Activated gamma-delta T cell (primary cell): ENCODE results near the gene MYO3B.

ENCODE experiments used
- DNase-seq: peaks from one replicate; lab custom pipeline; 2025; lab: John Stamatoyannopoulos, UW

Gene MYO3B

DNA sequence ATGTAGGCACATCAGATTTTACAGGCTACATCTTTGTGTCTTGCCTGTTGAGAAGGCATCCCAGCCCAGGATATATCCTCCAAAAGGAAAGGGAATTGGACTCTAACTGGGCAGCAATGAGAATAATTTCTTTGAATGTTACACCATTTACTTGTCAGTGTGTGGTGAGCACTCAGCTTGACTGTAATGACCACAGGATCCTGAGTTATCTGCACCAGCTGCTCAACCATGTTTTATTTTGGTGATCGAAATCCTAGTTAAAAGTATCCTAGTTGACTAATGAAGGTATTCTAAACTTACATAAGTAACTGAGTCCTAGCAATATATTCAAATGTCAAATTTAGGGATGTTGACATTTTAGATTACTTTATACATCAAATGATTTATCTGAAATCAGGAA is 123.0 kb downstream of the MYO3B start:
- DNase-seq: no peak

DNA sequence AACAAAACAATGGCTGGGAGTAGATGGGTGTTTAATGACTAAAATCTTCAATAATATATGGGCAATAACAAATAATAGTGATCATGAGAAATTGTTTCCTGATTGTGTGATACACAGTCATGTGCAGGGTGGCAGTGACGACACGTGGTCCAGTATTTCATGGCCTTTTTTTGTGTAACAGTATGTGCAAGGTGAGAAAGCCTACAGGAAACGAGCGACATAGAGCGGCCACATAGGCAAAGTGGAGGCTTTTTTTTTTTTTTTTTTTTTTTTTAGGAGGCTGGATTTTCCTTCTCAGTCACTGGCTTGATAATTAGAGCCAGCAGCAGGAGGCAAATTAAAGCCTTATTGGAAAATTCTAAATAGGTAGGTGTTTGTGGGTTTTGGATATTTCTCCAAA is 123.7 kb downstream of the MYO3B start:
- DNase-seq: no peak

DNA sequence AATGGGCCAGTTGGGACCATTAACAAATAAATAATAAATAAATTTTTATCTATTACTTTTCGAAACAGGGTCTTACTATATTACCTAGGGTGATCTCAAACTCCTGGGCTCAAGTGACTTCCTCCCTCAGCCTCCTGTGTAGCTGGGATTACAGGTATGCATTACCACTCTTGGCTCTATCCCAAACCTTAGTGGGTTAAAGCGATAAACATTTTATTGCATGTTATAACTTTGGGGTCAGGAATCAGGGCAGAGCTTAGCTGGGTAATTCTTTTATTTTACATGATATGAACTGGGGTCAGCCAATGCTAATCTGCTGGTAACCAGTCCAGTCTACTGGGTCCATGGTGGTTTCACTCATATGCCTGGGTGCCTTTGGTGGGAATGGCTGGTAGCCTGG is 127.8 kb downstream of the MYO3B start:
- DNase-seq: no peak

DNA sequence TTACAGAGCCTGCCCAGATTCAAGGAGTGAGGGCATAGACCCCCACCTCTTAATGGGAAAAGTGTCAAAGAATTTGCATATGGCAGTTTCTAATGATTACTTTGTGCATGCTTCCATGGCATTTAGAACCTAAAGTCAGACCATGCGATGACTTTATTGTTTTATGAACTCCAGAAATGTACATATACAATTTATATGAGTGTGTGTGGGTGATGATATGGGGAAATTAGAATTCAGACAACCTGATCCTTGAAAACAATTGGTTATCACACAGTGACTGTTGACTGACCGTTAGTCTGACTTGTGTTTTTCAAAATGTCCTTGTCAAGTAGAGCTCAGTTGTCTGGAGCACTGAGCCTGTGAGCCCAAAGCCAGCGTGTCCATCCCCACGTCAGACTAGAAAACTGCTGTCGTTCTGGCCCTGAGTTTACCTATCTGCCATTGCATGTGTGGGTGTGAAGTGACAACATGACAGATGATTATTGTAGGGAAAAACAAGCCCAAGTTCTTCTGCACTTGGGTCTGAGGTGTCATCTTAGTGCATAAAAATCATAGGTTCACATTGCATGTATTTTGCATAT is 128.4 kb downstream of the MYO3B start:
- DNase-seq: no peak

DNA sequence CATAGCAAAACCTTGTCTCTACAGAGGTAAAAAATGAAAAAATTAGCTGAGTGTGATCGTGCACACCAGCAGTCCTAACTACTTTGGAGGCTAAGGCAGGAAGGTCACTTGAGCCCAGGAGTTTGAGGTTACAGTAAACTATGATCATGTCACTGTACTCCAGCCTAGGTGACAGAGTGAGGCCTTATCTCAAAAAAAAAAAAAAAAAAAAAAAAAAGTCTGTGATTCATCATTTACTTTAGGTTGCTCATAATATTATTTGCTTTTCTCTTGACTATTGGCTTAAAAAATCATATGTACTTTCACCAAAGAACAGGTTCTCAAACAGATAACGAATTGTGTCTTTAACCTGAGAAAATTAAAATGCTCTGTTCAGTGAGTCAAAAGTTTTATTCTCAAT is 129.1 kb downstream of the MYO3B start:
- DNase-seq: no peak

DNA sequence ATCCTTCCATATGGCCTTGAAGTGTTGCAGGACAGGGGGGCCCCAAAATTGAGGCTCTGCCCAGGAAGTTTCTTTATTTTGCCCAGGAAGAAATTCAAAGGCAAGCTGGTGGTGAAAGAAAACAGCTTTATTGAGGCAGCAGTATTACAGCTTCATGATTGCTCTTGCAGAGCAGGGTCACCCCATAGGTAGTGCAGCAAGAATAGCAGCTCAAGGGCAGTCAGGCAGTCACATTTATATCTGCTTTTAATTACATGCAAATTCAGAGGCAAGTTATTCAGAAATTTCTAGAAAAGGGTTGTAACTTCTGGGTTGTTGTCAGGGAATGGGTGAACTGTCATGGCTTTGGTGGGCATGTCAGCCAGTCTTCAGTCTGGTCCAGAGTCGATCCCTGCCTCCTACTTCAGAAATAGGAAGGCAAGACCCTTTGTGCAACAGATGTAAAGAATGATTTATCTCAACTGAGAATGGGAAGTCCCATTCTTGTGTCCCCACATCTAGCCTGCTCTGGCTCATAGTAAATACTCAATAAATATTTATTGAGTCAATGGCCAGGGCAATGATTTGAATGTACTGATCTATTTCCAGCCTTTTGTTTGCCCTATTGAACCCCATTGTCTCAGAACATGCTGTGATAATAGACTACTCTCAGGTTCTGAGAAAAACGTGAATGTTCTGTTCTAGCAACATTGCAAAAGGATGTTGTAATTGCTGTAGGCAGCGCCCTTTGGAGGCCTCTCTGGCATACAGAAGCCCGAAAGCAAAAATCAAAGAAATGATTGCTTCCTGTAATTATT is 129.8 kb downstream of the MYO3B start:
- no peak for DNase-seq

DNA sequence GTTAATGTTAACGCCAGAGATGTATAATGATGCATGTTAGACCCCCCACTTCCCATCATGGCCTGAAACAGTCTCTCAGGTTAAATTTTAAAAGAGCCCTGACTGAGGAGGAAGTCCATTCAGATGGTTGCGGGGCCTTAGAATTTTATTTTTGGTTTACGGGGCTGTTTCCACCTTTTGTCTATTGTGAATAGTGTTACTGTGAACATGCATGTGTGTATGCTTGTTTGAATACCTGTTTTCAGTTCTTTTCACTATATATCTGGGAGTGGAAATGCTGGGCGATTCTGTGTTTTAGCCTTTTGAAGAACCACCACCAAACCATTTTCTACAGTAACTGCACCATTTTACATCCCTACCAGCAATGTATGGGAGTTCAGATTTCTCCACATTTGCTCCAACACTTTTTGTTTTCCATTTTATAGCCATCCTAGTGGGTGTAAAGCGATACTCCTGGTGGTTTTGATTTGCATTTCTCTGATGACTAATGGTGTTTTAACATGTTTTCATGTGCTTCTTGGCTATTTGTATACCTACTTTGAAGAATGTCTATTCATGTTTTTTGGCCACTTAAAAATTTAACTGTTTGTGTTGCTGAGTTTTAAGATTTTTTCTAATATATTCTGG is 133.0 kb downstream of the MYO3B start:
- no peak for DNase-seq

DNA sequence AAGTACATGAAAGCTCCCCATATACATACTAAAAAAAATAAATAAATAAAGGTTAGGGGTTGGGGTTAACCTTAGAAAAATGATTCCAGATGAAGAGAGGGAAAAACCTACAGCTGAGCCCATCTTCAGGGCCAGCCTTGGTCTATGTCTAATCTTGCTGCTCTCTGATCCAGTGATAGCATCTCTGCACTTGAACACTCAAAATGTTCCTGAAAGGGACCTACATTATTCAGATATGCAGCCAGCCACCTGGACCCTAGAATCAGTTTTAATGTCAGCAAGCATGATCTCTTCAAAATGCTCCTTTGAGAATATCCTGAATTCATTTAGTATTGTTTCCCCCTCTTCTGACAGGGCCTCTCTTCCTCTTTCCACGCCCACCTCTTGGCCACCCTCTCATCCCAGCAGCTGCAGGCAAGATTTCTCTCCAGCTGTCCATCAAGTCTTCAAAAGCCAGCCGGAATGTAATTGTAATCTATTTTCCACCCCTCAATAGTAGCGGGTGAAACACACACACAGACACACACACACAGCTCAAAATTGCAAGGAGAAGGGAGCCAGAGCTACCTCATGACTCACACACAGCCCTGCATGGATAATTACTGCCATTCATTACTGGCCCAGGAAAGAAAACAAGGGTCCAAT is 135.5 kb downstream of the MYO3B start:
- DNase-seq: no peak

DNA sequence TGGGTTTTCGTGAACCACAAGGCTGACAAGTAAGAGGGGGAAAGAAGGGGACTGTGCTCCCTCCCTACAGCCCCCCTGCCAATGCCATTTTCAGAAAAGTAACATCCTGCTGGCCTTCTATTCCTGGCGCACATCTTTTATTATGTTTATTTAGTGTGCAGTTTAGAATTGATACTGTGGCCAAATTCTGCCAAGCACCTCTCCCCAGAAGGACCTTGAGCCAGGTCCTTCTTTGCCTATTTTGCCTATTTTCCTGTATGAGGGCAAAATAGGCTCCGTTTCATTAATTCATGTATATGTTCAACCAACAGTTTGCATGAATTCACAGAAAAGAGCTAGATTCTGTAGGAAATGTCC is 136.0 kb downstream of the MYO3B start:
- no peak for DNase-seq

DNA sequence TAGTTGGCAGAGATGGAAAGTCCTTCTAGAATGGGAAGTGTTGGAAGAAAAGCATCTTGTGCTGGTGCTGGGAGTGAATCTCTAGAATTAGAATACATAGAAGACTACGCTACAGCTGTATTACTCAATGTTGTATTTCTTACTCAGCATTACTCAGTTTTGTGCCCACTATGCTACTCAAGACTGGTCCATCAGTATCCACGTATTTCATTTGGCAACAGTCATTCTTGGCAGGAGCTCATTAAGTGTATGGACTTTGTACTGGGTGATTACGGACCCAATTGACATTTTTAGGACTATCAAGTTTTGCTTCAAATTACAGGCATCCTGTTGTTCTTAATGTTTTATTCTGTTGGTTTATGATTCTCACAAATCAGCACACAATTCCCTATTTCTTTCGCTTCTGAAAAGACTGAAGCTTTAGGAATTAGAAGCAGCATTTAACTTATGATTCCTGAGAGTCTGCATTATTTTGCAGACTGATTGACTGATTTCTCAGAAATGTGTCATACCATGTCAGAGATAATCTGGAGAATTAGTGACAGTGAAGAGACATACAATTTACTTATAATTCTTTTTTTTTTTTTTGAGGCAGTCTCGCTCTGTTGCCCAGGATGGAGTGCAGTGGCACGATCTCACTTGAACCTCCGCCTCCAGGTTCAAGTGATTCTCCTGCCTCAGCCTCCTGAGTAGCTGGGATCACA is 136.9 kb downstream of the MYO3B start:
- DNase-seq: no peak

DNA sequence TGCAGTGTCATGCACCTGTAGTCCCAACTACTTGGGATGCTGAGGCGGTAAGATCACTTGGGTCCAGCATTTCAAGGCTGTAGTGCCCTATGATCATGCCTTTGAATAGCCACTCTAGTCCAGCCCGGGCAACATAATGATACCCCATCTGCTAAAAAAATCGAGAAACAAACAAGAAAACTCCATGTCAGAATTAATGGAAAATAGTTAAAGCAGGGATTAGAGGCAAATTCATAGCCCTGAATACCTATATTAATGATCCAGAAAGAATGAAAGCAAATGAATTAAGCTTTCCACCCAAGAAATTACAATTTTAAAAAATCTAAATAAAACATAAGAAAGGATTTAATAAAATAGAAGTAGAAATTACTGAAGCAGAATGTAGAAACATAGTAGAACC is 143.0 kb downstream of the MYO3B start:
- DNase-seq: no peak

DNA sequence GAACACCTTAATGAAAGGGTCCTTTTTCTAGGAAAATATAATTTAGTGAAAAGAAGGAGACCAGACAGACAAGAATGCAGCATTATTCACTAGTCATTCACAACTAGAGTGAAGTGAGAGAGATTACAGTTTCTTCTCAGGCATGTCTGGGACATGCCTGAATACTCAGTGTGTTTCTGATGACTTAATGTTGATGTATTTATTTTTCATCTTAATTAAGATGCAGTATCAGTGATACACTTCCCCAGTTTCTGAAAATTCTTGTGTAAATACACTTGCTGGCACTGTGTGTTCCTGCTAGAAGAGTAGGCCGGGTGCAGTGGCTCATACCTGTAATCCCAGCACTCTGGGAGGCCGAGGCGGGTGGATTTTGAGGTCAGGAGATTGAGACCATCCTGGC is 143.6 kb downstream of the MYO3B start:
- no peak for DNase-seq

DNA sequence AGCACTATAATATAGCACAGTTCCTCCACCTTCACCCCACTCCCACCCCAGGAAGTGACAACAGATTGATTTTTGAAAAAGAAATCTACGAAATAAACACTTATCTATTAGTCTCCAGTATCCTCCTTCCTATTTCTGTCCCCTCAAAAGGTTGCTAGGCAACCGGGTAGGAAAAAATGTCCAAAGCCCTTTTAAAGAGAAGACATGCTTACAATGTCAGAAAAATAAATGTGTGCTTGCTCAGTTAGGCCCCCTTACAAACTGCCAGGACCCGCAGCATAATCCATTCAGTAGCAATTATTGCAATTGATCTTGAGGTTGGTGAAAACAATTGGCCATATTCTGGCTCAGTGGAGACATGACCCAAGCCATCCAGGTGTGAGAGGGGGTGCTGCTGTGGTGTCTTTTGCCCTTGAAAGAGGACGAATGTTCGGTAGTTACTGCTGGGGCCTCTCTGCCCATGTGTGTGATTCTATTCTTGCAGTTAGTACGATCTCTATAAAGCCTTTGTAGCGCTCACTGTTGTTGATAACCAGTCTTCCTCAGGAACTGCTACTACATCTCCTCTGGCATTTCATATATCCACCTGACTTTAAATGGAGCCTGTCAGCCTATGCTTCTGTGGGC is 144.3 kb downstream of the MYO3B start:
- DNase-seq: no peak

DNA sequence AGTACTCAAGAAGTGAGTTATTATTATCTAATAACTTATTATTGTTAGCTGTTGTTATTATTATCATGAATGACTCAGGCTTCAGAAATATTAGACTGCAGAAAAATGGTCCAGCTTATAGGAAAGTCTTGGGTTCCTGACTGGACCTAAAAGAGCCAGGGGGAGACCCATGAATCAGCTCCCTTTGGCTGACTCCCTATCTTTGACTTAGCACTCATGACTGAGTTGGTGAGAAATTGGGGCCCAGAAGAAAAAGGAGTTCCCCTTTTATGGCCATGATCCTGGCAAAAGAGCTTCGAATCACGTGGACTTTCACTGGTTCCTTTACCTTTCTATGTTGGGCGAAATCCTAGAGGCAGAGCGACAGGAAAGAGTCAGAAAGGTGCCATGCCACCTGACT is 145.8 kb downstream of the MYO3B start:
- DNase-seq: no peak

DNA sequence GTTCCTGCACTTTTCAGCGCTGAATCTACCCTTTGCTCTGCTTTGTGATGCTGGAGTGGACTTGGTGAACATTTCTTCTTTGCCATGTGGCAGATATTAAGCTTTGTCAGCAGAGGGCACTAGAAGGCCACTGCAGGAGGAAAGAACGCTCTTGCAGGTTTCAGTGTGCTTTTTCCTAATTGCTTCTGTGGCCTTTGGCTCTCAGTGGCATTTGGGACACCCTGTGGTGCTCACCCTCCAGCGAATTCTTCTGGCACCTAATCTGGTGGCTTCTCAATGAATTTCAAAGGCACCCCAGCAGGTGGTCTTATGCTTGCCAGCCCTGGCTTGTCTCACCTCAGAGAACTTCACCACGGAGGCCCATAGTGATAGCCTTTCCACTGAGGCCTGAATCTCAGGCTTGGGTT is 146.7 kb downstream of the MYO3B start:
- DNase-seq: no peak

DNA sequence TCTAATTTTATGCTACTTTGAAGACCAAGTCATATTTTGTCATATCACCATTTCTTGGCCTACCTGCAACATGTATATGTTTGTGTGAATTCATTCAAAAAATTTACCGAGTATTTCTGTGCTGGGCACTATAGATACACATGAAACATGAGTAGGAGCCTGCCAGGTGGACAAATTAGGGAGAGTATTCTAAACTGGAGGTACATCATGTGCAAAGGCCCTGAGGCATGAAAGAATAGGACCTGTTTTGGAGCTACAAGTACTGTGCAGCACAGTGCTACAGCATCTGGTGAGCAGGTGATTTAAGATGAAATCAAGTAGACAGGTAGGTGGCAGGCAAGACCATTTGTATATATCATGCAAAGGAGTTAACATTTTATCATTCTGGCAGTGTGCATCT is 152.9 kb downstream of the MYO3B start:
- DNase-seq: no peak

DNA sequence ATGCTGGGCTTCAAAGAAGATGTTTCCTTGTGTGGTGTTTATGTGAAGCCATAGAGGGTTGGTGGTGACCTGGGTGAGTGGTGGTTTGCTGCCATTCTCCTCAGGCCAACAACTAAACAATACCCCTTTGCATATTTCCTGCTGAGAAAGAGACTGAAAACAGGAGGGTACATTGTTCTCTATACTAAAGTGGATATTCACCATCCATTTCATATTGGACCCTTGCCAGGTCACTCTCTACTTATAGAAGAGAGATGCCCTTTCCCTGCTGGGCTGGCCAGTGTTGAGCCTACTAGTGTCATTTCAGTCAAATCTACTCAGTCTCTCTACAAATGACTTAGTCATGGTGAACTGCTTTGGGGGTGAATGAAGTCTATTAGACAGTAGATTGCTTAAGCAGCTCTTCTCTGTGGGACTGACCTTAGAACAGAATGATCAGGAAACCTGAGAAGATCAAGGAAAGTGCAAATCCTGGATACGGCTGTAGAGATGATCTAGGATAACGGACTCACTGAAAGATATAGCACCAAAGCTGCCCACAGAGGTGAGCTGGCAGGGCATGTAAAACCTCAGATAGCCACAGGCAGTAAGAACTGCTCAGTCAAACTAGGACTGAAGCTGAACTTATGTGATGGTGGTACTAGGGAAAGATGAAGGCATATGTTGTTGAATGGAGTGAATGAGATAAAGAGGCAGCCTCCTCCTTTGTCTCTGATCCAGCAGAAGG is 154.9 kb downstream of the MYO3B start:
- DNase-seq: no peak

DNA sequence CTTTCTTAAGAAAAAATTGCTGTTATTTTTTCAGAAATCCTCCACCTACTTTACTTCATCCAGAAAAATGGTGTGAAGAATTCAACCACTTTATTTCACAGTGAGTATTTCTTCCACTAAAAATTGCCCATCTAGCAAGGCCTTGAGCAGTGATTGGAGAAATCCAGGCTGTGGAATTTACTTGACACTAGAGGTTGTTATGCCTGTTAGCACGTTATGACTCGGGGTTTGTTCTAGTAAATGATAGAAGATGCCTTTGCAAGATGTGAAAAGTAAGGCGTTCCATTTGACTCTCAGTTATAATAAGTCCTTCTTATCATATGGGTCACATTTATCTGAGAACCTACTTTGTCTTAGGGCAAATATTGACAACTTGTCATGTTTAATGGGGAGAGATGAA is 157.4 kb downstream of the MYO3B start:
- no peak for DNase-seq

DNA sequence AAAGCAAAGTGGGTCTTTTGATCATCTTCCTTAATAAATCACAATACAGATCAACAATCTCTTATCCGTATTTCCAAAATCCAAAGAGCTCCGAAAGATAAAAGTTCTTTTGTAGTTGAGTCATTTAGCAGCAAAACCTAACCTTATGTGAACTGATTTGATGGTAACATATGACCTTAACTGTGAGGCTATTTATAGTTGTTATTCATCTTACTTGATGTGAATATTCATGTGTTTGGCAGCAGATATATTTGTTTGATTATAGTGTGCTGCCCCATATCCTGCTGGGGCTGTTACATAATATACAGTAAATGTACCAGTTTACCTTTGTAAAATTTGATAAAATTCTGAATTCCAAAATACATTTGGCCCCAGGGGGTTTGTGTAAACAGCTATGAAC is 158.5 kb downstream of the MYO3B start:
- DNase-seq: no peak

DNA sequence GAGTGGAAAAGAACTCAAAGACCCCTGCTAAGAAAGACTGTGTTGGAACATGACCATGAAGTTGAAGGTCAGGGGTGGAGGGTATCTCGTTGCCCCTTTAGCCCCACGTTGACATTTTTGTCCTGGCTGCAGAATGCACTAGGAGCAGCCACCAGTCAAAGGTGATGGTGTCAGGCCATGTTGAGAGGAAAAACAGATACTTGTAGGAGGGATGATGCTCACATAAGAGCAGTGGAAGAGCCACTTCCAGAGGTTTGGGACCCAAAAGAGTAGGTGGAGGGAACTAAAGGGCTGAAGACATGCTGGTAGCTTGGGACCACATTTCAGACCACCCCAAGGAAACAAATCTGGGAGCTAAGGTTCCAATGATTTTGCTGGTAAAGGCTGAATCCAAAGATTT is 159.0 kb downstream of the MYO3B start:
- DNase-seq: no peak

DNA sequence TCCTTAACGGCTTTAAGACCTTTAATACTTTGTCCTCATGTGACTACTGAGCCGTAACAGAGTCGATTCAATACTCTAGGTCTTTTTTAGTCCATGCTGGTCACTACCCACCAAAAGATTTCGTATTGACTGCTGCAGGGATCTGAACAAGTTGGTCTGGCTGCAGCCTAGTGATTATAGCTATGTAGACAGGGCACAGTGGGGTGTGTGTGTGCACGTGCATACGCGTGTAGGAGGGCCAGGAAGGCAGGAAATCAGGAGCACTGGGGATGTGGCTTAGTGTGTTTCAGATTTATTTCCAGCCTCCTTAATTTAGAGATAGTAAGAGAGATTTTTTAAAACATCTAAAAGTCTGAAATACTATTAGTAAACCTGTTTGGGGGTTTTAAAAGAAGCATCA is 161.4 kb downstream of the MYO3B start:
- no peak for DNase-seq
